ENCODE measurements around the gene SERPINB7.

The SERPINB7 gene

DNA sequence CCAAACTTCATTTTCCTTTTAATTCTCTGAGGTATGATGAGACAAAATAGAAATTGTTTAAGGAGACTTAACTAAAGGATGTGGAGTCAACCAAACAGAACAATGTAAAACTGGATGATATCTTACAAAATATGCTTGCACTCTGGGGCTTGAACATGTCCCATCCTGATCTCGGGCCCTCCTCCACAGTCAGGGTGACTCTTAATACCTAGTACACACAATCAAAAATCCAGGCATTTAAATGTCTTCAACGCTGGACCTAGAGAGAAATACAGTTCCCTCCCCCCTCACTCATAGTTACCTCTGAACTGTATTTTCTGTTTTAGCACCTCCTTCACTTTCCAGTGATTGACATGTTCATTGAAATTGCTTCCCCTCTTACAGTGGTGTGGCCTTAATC is 75.4 kb downstream of the SERPINB7 start:
- DNase-seq = no peak
